GM23338 (cell line): ENCODE data around the gene COL5A2. TPM values are rescaled to one million over a fixed set of nuclear protein-coding genes. Genes with fewer than 3 reads are reported as not detected.

Experiments used
- ATAC-seq: fragments of 200-7000 bp; cut with Tn5 transposase; 3 replicates; pipeline ENCODE4 v1.9.1; 2020
- DNase-seq: peaks from one replicate; pipeline ENCODE4 v3.0.0-alpha.2; 2015; ENCODE audit warnings: low spot score
- H2AFZ ChIP-seq: fragments of 200-600 bp; sonication (generic); 2 replicates; pipeline ENCODE4 v1.8.0; 2016; ENCODE audit warnings: antibody characterized with exemption, mild to moderate bottlenecking, moderate library complexity
- H3F3A ChIP-seq: fragments of 200-600 bp; sonication (generic); replicated peaks from 2 replicates; pipeline ENCODE4 v1.8.0; 2017; ENCODE audit warnings: antibody characterized with exemption, mixed run types, low read depth
- H3K27ac ChIP-seq: fragments of 200-600 bp; sonication (generic); 2 replicates; pipeline ENCODE4 v1.6.1; 2016; ENCODE audit warnings: low read depth
- H3K27me3 ChIP-seq: fragments of 200-600 bp; sonication (generic); 2 replicates; pipeline ENCODE4 v1.8.0; 2016; ENCODE audit warnings: mild to moderate bottlenecking, mixed run types, moderate library complexity; ENCODE audit not compliant: insufficient read depth
- H3K36me3 ChIP-seq: fragments of 200-600 bp; sonication (generic); 2 replicates; pipeline ENCODE4 v1.8.0; 2016; ENCODE audit warnings: mild to moderate bottlenecking; ENCODE audit not compliant: insufficient read depth
- H3K4me1 ChIP-seq: fragments of 200-600 bp; sonication (generic); 2 replicates; pipeline ENCODE4 v1.8.0; 2016; ENCODE audit warnings: mild to moderate bottlenecking, moderate library complexity; ENCODE audit not compliant: insufficient read depth
- H3K4me2 ChIP-seq: fragments of 200-600 bp; sonication (generic); 2 replicates; pipeline ENCODE4 v1.7.1; 2017; ENCODE audit warnings: mixed run types
- H3K4me3 ChIP-seq: fragments of 200-600 bp; sonication (generic); 2 replicates; pipeline ENCODE4 v1.6.1; 2016; ENCODE audit warnings: mixed run types
- H3K79me2 ChIP-seq: fragments of 200-600 bp; sonication (generic); replicated peaks from 2 replicates; pipeline ENCODE4 v1.8.0; 2017; ENCODE audit warnings: mild to moderate bottlenecking; ENCODE audit not compliant: insufficient read depth
- H3K9me2 ChIP-seq: fragments of 200-600 bp; sonication (generic); 2 replicates; pipeline ENCODE4 v1.8.0; 2017; ENCODE audit not compliant: insufficient read depth
- H4K20me1 ChIP-seq: fragments of 200-600 bp; sonication (generic); replicated peaks from 2 replicates; pipeline ENCODE4 v1.8.0; 2017; ENCODE audit warnings: mild to moderate bottlenecking; ENCODE audit not compliant: insufficient read depth
- H3K27ac Mint-ChIP-seq: 2 replicates; pipeline ENCODE4 v1.8.0; 2020; ENCODE audit warnings: inconsistent platforms, mild to moderate bottlenecking, moderate library complexity, mixed read lengths
- H3K27me3 Mint-ChIP-seq: 3 replicates; pipeline ENCODE4 v1.8.0; 2022; ENCODE audit warnings: low read depth, mild to moderate bottlenecking, moderate library complexity, mixed read lengths, inconsistent platforms; ENCODE audit not compliant: insufficient read depth, poor library complexity
- H3K36me3 Mint-ChIP-seq: 3 replicates; pipeline ENCODE4 v1.8.0; 2021; ENCODE audit warnings: low read depth, mild to moderate bottlenecking, inconsistent platforms, moderate library complexity, mixed read lengths
- H3K4me1 Mint-ChIP-seq: 3 replicates; pipeline ENCODE4 v1.8.0; 2020; ENCODE audit warnings: mild to moderate bottlenecking, inconsistent platforms, mixed read lengths
- H3K4me3 Mint-ChIP-seq: 3 replicates; pipeline ENCODE4 v1.8.0; 2021; ENCODE audit warnings: moderate library complexity, mild to moderate bottlenecking, inconsistent platforms, mixed read lengths
- H3K9me3 Mint-ChIP-seq: 3 replicates; pipeline ENCODE4 v1.8.0; 2020; ENCODE audit warnings: moderate library complexity, mild to moderate bottlenecking, inconsistent platforms, mixed read lengths
- CREB1 ChIP-seq: fragments of 250-450 bp; sonication (Bioruptor Pico); IDR thresholded peaks from 2 replicates; pipeline ENCODE4 v1.5.0; 2020; ENCODE audit warnings: low read depth, mild to moderate bottlenecking, moderate library complexity
- CTCF ChIP-seq, 2 experiments: fragments of 200-600 bp in 1 of 2; sonication (generic) in 1 of 2; conservative IDR thresholded peaks; 2 replicates each; pipeline versions ENCODE4 v1.5.1 to v1.6.1; 2016 to 2017; ENCODE audit warnings: antibody characterized with exemption in 2 of 2, low read depth in 2 of 2, mild to moderate bottlenecking in 2 of 2, moderate library complexity in 1 of 2
- ETS1 ChIP-seq: IDR thresholded peaks from 2 replicates; pipeline ENCODE4 v1.6.1; 2016; ENCODE audit warnings: antibody characterized with exemption
- EZH2 ChIP-seq: fragments of 200-600 bp; sonication (generic); IDR thresholded peaks from one replicate; pipeline ENCODE4 v1.8.0; 2017; ENCODE audit warnings: antibody characterized with exemption, mild to moderate bottlenecking, low read depth; ENCODE audit not compliant: unreplicated experiment
- EZH2phosphoT487 ChIP-seq: fragments of 200-600 bp; sonication (generic); IDR thresholded peaks from one replicate; pipeline ENCODE4 v1.8.1; 2018; ENCODE audit warnings: antibody characterized with exemption; ENCODE audit not compliant: unreplicated experiment
- JUNB ChIP-seq: IDR thresholded peaks from one replicate; pipeline ENCODE4 v1.6.1; 2016; ENCODE audit warnings: antibody characterized with exemption; ENCODE audit not compliant: unreplicated experiment
- NANOG ChIP-seq: IDR thresholded peaks from 2 replicates; pipeline ENCODE4 v1.6.1; 2016; ENCODE audit warnings: antibody characterized with exemption, borderline replicate concordance
- POLR2AphosphoS5 ChIP-seq: IDR thresholded peaks from 2 replicates; pipeline ENCODE4 v1.6.1; 2016; ENCODE audit warnings: antibody characterized with exemption, low read depth
- REST ChIP-seq: IDR thresholded peaks from one replicate; pipeline ENCODE4 v1.6.1; 2018; ENCODE audit warnings: antibody characterized with exemption; ENCODE audit not compliant: unreplicated experiment
- STAT1 ChIP-seq: IDR thresholded peaks from one replicate; pipeline ENCODE4 v1.6.1; 2016; ENCODE audit warnings: antibody characterized with exemption; ENCODE audit not compliant: unreplicated experiment
- ZNF114 ChIP-seq: fragments of 250-450 bp; sonication (Bioruptor Pico); IDR thresholded peaks from 2 replicates; pipeline ENCODE4 v1.5.0; 2020; ENCODE audit warnings: mild to moderate bottlenecking, moderate library complexity
- ZNF331 ChIP-seq: fragments of 250-450 bp; sonication (Bioruptor Pico); IDR thresholded peaks from 2 replicates; pipeline ENCODE4 v1.5.0; 2020; ENCODE audit warnings: low read depth, mild to moderate bottlenecking, moderate library complexity
- ZNF462 ChIP-seq: fragments of 250-450 bp; sonication (Bioruptor Pico); IDR thresholded peaks from 2 replicates; pipeline ENCODE4 v1.5.0; 2020; ENCODE audit warnings: mild to moderate bottlenecking, moderate library complexity
- polyA plus RNA-seq: library from polyadenylated mRNA; unstranded; fragments of >200 nt; fragmentation: Nextera tagmentation; extraction: Ambion mirVana; gene quantifications from 2 replicates; pipeline ENCODE4 v1.2.1, GENCODE V29; 2016
- total RNA-seq: library from RNA; depleted of rRNA; stranded (reverse); fragments of >200 nt; shearing (Covaris generic); gene quantifications from 2 replicates; pipeline ENCODE4 v1.2.3, GENCODE V29; 2014

The COL5A2 gene
- total and polyA plus RNA-seq, 2 experiments from 2014 or later = 6.7 to 19.7 TPM

- no peaks in the 10 kb centered on the region for H3K36me3 ChIP-seq
- H3F3A ChIP-seq = no peaks in the 10 kb centered on the region
- no peaks in the 10 kb centered on the region for H3K9me2 ChIP-seq
- ATAC-seq (no peak), DNase-seq (no peak)
- no peak for TF ChIP-seq ZNF462 (CRISPR knock-in tag)
- TF ChIP-seq ZNF114 (CRISPR knock-in tag) = no peak
- no peak for TF ChIP-seq EZH2phosphoT487
- no peak for TF ChIP-seq NANOG
- no peak for TF ChIP-seq STAT1
- TF ChIP-seq EZH2 = no peak
- TF ChIP-seq ZNF331 (CRISPR knock-in tag) = no peak
- TF ChIP-seq POLR2AphosphoS5 = no peak
- TF ChIP-seq REST = no peak
- no peak for TF ChIP-seq ETS1
- no peak for TF ChIP-seq CREB1 (CRISPR knock-in tag)
- TF ChIP-seq JUNB = no peak
- no peak for TF ChIP-seq CTCF (conservative IDR thresholded peaks at IDR 0.05; ENCODE audit: low read depth in 2 of 2)
- H2AFZ ChIP-seq = no peak overlapping the region
- H3K27ac Mint-ChIP-seq = peak overlapping the region; percentile 68; the same call in 1 of the 2 replicates
- peaks cover 3% of the 10 kb centered on the region; the same call in 1 of the 3 replicates for H3K4me1 Mint-ChIP-seq
- no peak overlapping the region for H3K4me3 ChIP-seq
- H4K20me1 ChIP-seq = no peaks in the 10 kb centered on the region
- H3K27me3 ChIP-seq = no peaks in the 10 kb centered on the region
- H3K9me3 Mint-ChIP-seq = peaks cover 11% of the 10 kb centered on the region
- peaks cover 4% of the 10 kb centered on the region; the same call in 1 of the 2 replicates for H3K4me1 ChIP-seq
- no peak overlapping the region for H3K4me3 Mint-ChIP-seq
- H3K27me3 Mint-ChIP-seq = no peaks in the 10 kb centered on the region
- no peak overlapping the region for H3K27ac ChIP-seq
- peaks cover 4% of the 10 kb centered on the region; the same call in 2 of the 3 replicates for H3K36me3 Mint-ChIP-seq
- no peaks in the 10 kb centered on the region for H3K79me2 ChIP-seq
- no peak overlapping the region for H3K4me2 ChIP-seq
These were observed 13.2 kb upstream of the COL5A2 start for GRCh38 chr2:189192766-189193165.
